Left cardiac atrium (tissue), 4 donors: ENCODE measurements around the gene DLST. TPM values are rescaled to one million over a fixed set of nuclear protein-coding genes. Genes with fewer than 3 reads are reported as not detected.

Experiments used
- ATAC-seq, 2 donors: fragments of 200-7000 bp; cut with Tn5 transposase; one replicate each; pipeline ENCODE4 v1.9.1; 2020; ENCODE audit warnings: mild to moderate bottlenecking in 2 of 2, moderate library complexity in 2 of 2
- DNase-seq: peaks from one replicate; pipeline ENCODE4 v3.0.0-alpha.2; 2020
- intact Hi-C, 2 donors: fragments of 100-400 bp; cut with DNase I; formaldehyde crosslinking; loops; one replicate each; pipeline versions ENCODE4 v1.14.1 to v1.15.1; 2022 to 2023
- total RNA-seq, 2 donors: library from RNA; stranded (reverse); fragmentation: NEBNext Ultra II Directional; extraction: Animal tissue kit (Norgen Biotek cat#: 25700); gene quantifications; one replicate each; pipeline ENCODE4 v1.2.1, GENCODE V29; 2021
- donor health status: DM: no; HTN: yes; CAD: no.
- donor health status: DM: no; HTN: yes; CAD: no; lungs with severe emphysema.
- donor health status: DM: yes; HTN: yes; CAD: no.
- donor health status: Dilated cardiomyopathy.

Gene DLST
- total RNA-seq, 2 donors from 2014 or later: 133 to 137 TPM

- ATAC-seq: no peak
- DNase-seq: no peak
- intact Hi-C loops: loop anchor here in 1 of 2 donors (5.0 kb wide), 2 partner anchors 47 to 227 kb away; no protein-coding TSS in a partner anchor
Measured at GRCh38 chr14:74859757-74860552, 21.8 kb upstream of the DLST start.

- DNase-seq: peak; percentile 93
- intact Hi-C loops: loop anchor here in 1 of 2 donors (5.0 kb wide), 2 partner anchors 46 to 226 kb away; no protein-coding TSS in a partner anchor
- ATAC-seq: peak; percentile 81 to 82
Measured at GRCh38 chr14:74860899-74861733, 20.6 kb upstream of the DLST start.

DNA sequence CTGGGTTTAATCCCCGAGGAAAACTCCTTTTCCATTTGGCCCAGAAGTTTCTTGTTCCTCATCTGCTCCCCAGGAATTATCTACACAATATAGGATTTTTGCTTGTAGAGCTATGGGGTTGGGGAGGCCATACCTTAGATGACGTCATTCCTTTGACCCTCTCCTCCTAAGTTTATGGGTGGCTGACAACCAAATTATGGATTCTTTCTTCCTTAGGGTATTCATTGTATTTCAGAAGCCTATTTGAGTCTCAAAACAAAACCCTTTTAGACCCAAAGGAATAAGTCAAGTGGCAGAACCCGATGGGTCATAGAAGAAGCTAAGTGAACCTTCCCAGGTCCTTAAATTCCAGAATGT, 20.0 kb upstream of the DLST start:
- DNase-seq (no peak), ATAC-seq (no peak)
- intact Hi-C loops: loop anchor here in 1 of 2 donors (5.0 kb wide), 2 partner anchors 46 to 226 kb away; no protein-coding TSS in a partner anchor

- ATAC-seq (peak in 1 of 2 donors; percentile 20), DNase-seq (no peak)
- intact Hi-C loops: loop anchor here in 1 of 2 donors (5.0 kb wide), 2 partner anchors 44 to 224 kb away; no protein-coding TSS in a partner anchor
Measured at GRCh38 chr14:74863274-74863673, 18.4 kb upstream of the DLST start.

DNA sequence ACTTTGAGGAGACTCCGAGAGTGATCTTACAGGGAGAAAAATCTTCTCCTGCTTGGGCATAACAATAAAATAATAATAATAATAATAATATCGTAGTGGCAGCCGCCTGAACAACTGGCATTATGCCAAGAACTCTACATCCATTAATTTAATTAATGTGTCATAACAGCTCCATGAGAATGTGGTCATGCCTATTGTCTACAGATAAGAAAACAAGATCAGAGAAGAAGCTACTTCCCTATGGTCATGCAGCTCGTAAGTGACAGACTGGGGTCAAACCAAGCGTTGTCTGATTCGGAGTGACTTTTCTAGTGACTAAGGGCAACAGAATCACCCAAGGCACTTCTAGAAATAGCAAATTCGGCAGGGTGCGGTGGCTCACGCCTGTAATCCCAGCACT, 17.5 kb upstream of the DLST start:
- DNase-seq (no peak), ATAC-seq (no peak)
- intact Hi-C loops: loop anchor here in 1 of 2 donors (5.0 kb wide), 2 partner anchors 43 to 223 kb away; no protein-coding TSS in a partner anchor

DNA sequence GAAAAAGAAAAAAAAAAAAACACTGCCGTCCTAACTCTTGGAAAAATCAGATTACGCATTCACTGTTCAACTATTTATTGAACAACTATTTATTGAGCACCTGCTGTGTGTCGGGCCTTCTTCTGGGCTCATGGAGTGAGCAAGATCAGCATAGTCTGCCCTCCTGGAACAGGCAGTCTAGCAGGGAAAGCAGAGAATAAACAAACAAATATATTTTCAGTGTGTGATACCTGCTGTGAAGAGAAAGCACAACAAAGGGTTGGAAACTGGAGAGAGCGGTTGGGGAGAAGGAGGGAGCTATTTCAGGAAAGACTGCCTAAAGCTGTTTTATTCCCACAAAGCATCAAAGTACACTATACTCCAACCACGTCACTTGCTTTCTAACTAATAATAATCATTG, 16.6 kb upstream of the DLST start:
- intact Hi-C loops: no loop called here
- no peak for ATAC-seq

DNA sequence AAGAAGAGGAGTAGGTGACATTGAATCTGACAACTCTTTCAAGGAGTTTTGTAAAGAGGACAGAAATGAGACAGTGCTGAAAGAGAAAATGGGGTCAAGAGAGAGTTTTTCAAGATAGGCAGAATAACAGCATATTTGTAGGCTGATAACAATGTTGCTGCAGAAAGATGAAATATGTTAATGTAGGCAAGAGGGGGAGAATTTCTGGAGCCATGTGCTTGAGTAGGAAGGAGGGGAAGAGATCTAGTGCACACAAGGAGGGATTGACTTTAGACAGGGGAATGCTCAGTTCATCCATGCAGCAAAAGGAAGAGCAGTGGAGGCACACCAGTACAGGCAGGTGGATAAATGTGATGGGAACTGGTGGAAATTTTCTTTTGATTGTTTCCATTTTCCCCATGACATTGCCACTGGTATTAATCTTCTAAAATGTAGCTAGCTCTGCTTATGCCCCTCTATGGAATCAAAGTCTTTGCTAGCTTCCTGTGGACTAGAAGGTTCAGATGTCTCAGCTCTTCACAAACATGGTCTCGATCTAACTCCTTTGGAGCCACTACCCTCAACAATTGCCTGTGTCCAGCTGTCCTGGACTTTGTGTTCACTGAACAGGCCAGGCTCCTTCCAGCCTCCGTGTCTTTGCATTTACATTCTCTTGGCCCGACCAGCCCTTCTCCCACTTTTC, 14.9 kb upstream of the DLST start:
- no peak for ATAC-seq
- no peak for DNase-seq
- intact Hi-C loops: no loop called here

More for the DNA sequence above, 16.6 kb upstream of the DLST start:
- DNase-seq: no peak

DNA sequence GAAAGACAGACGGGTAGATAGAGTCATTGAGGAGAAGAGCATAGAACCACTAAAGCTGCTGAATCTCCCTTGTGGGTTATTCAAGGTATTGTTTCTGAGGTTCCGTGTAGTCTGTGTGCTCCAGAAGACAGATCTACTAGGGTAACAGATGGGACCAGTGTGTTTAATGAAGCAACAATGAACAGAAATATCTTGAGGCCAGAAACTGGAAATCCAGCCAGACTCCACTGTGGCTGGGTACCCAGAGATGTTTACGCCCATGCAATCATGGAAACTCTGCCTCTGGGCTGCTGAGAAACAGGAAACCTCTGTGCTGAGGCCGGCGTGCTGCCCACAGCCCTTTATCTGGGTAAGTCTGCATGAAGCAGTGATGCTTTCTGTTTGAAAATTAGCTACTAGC, 14.0 kb upstream of the DLST start:
- peak; percentile 77 for DNase-seq
- intact Hi-C loops: no loop called here
- ATAC-seq: peak; percentile 69 to 73

- DNase-seq (no peak), ATAC-seq (no peak)
- intact Hi-C loops: no loop called here
Measured at GRCh38 chr14:74868739-74869138, 13.0 kb upstream of the DLST start.

GRCh38 chr14:74871819-74872218, 9.9 kb upstream of the DLST start:
- ATAC-seq: no peak
- intact Hi-C loops: no loop called here
- DNase-seq: no peak

GRCh38 chr14:74875204-74875603, 6.5 kb upstream of the DLST start:
- no peak for ATAC-seq
- intact Hi-C loops: no loop called here
- no peak for DNase-seq

- intact Hi-C loops: no loop called here
- ATAC-seq (no peak), DNase-seq (no peak)
Measured at GRCh38 chr14:74875941-74876913, 5.5 kb upstream of the DLST start, which contains the start of gene PROX2. PROX2 (minus strand) TSS chr14:74876145; CDS start chr14:74863834, 12,311 bp downstream.

- intact Hi-C loops: no loop called here
- ATAC-seq (no peak), DNase-seq (no peak)
Measured at GRCh38 chr14:74879427-74880182, 2.1 kb upstream of the DLST start.

DNA sequence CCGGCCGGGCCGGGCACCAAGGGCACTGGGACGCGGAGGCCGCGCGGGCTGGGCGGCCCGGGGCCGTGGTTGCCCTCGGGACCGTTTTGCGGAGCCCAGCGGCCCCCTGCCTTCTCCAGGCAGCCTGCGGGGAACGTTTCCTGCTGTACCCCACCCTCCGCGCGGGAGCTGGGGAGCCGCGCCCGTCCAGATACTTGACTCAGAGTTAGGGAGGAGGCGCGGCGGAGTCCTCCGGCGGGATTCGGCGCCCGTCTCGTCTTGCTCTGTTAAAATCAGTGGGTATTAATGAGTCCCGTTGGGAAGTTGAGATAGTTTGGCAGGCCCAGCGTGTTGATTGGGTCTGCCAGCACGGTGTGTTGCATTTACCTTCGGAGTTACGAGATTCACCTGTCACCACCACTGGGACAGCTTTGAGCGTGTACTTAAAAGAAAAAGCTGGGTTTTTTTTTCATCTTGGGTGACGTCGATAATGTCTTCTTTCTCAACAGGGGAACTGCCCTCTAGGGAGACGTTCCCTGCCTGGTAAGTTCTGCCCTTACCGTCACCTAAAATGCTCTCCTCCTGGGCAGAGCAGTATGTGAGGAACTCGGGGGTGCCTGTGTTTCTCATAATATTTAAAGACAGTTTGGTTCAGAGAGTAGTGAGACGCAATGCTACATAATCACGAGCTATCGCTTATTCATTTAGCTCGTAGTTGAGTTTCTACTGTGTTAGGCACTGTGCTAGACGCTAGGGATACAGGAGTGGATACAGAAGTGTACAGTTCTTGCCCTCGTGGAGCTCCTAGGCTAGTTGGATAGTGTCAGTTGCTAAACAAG, 596 bp downstream of the DLST start:
- intact Hi-C loops: no loop called here
- DNase-seq: peak; percentile 65
- ATAC-seq: peak; percentile 53 to 73

GRCh38 chr14:74886001-74886400, 4.3 kb downstream of the DLST start:
- intact Hi-C loops: no loop called here
- ATAC-seq: peak in 1 of 2 donors; percentile 6
- no peak for DNase-seq
